Immature natural killer cell (primary cell): Measurements from ENCODE around the gene HOXB3. TPM values are rescaled to one million over a fixed set of nuclear protein-coding genes. Genes with fewer than 3 reads are reported as not detected.

Experiments
- DNase-seq, 3 donors: peaks; one replicate each; pipeline ENCODE4 v3.0.0; 2022; ENCODE audit warnings: mixed read lengths in 1 of 3
- H3K27ac Mint-ChIP-seq, 6 donors: one replicate each; pipeline ENCODE4 v1.8.0; 2020; ENCODE audit warnings: mixed read lengths in 6 of 6, mild to moderate bottlenecking in 5 of 6, inconsistent platforms in 4 of 6, moderate library complexity in 3 of 6
- H3K27me3 Mint-ChIP-seq, 3 donors: one replicate each; pipeline ENCODE4 v1.8.0; 2020 to 2021; ENCODE audit warnings: low read depth in 3 of 3, mild to moderate bottlenecking in 3 of 3, mixed read lengths in 3 of 3, moderate library complexity in 3 of 3, inconsistent platforms in 1 of 3
- H3K36me3 Mint-ChIP-seq, 3 donors: one replicate each; pipeline ENCODE4 v1.8.0; 2020; ENCODE audit warnings: mixed read lengths in 3 of 3, inconsistent platforms in 2 of 3, mild to moderate bottlenecking in 2 of 3
- H3K4me1 Mint-ChIP-seq, 2 donors: one replicate each; pipeline ENCODE4 v1.8.0; 2020; ENCODE audit warnings: inconsistent platforms in 2 of 2, mild to moderate bottlenecking in 2 of 2, mixed read lengths in 2 of 2, moderate library complexity in 1 of 2
- H3K4me3 Mint-ChIP-seq, 5 donors: one replicate each; pipeline ENCODE4 v1.8.0; 2020; ENCODE audit warnings: mild to moderate bottlenecking in 5 of 5, mixed read lengths in 5 of 5, inconsistent platforms in 3 of 5, moderate library complexity in 3 of 5
- H3K9me3 Mint-ChIP-seq, 6 donors: one replicate each; pipeline ENCODE4 v1.8.0; 2020; ENCODE audit warnings: mild to moderate bottlenecking in 6 of 6, mixed read lengths in 6 of 6, inconsistent platforms in 4 of 6, moderate library complexity in 3 of 6
- polyA plus RNA-seq, 3 donors: library from polyadenylated mRNA; unstranded; fragments of 300-500 nt; fragmentation: Illumina TruSeq; gene quantifications; one replicate each; pipeline ENCODE4 v1.2.3, GENCODE V29; 2021

HOXB3 gene
- polyA plus RNA-seq, 3 donors from 2014 or later, result 0.26 to 0.45 TPM; not detected in 1

GRCh38 chr17:48500435-48501426 is 89.3 kb downstream of the HOXB3 start:
- H3K27me3 Mint-ChIP-seq, result peaks cover 2 to 6% (median 4%) of the 10 kb centered on the region in 3 donors
- DNase-seq, result no peak
- H3K4me3 Mint-ChIP-seq, result no peak overlapping the region
- peaks cover 8 to 9% of the 10 kb centered on the region in 2 donors for H3K4me1 Mint-ChIP-seq
- no peaks in the 10 kb centered on the region for H3K9me3 Mint-ChIP-seq
- peak overlapping the region in 1 of 6 donors; percentile 50 for H3K27ac Mint-ChIP-seq
- no peaks in the 10 kb centered on the region for H3K36me3 Mint-ChIP-seq

- H3K9me3 Mint-ChIP-seq, result no peaks in the 10 kb centered on the region
These were observed 90.2 kb downstream of the HOXB3 start for GRCh38 chr17:48499735-48500434.

GRCh38 chr17:48499248-48499647 is 90.8 kb downstream of the HOXB3 start:
- Mint-ChIP-seq H3K9me3 (no peaks in the 10 kb centered on the region), H3K36me3 (no peaks in the 10 kb centered on the region), H3K27ac (no peak overlapping the region), H3K4me3 (no peak overlapping the region), H3K4me1 (no peaks in the 10 kb centered on the region), H3K27me3 (peaks cover 2 to 6% (median 4%) of the 10 kb centered on the region in 3 donors)
- DNase-seq, result no peak

More at GRCh38 chr17:48499735-48500434, 90.2 kb downstream of the HOXB3 start:
- H3K27me3 Mint-ChIP-seq, result peaks cover 2 to 6% (median 4%) of the 10 kb centered on the region in 3 donors
- DNase-seq, result no peak
- no peak overlapping the region for H3K27ac Mint-ChIP-seq
- H3K4me1 Mint-ChIP-seq, result peaks cover under 1 to 2% of the 10 kb centered on the region in 2 donors
- no peak overlapping the region for H3K4me3 Mint-ChIP-seq
- H3K36me3 Mint-ChIP-seq, result no peaks in the 10 kb centered on the region

Other genes starting within 250 kb of the HOXB3 start
- 100 to 1,000 TPM; 325 to 458 (median 329) TPM for gene SKAP1, start 160.0 kb downstream of the HOXB3 start, polyA plus RNA-seq
- not detected for gene HOXB1, start 59.2 kb downstream of the HOXB3 start, polyA plus RNA-seq
- 10 to 100 TPM; 15.9 to 32.6 (median 18.3) TPM for gene HOXB2, start 45.1 kb downstream of the HOXB3 start, polyA plus RNA-seq
- gene HOXB4, start 11.9 kb downstream of the HOXB3 start, polyA plus RNA-seq, result under 1 TPM in 2 of 3 donors, not detected in 1; 0.14 to 0.53 TPM
- not detected for gene HOXB5, start 3.5 kb upstream of the HOXB3 start, polyA plus RNA-seq
- not detected for gene HOXB6, start 14.7 kb upstream of the HOXB3 start, polyA plus RNA-seq
- 1 to 10 TPM in 2 of 3 donors, under 1 TPM in 1; 0.39 to 1.8 (median 1.5) TPM for gene HOXB7, start 20.8 kb upstream of the HOXB3 start, polyA plus RNA-seq
- gene HOXB8, start 25.1 kb upstream of the HOXB3 start, polyA plus RNA-seq, result not detected
- gene HOXB9, start 36.1 kb upstream of the HOXB3 start, polyA plus RNA-seq, result not detected
- gene PRAC1, start 132.3 kb upstream of the HOXB3 start, polyA plus RNA-seq, result not detected
- gene PRAC2, start 132.9 kb upstream of the HOXB3 start, polyA plus RNA-seq, result not detected
- not detected for gene HOXB13, start 138.5 kb upstream of the HOXB3 start, polyA plus RNA-seq
- not detected for gene TTLL6, start 227.0 kb upstream of the HOXB3 start, polyA plus RNA-seq
- gene CALCOCO2, start 240.8 kb upstream of the HOXB3 start, polyA plus RNA-seq, result 100 to 1,000 TPM; 164 to 267 (median 199) TPM